K562 (cell line): ENCODE measurements around the gene SFT2D2. TPM values are rescaled to one million over a fixed set of nuclear protein-coding genes. Genes with fewer than 3 reads are reported as not detected.

Source experiments
- EP400 ChIP-seq: fragments of 450-650 bp; IDR thresholded peaks from 2 replicates; pipeline ENCODE4 v1.6.1; 2017; ENCODE audit warnings: antibody characterized with exemption, mild to moderate bottlenecking, moderate library complexity
- GABPA ChIP-seq: fragments of 200-800 bp; sonication (Bioruptor generic); conservative IDR thresholded peaks from 2 replicates; pipeline ENCODE4 v1.6.1; 2016; ENCODE audit warnings: low read depth, missing genetic modification characterization, missing compliant biosample characterization
- GABPB2 ChIP-seq: fragments of 250-450 bp; sonication (Bioruptor Pico); conservative IDR thresholded peaks from 2 replicates; pipeline ENCODE4 v1.5.1; 2021; ENCODE audit warnings: mild to moderate bottlenecking
- GATA2 ChIP-seq: sonication (generic); formaldehyde crosslinking; IDR thresholded peaks from 2 replicates; pipeline ENCODE4 v1.4.0; 2020; ENCODE audit warnings: mild to moderate bottlenecking, missing genetic modification reagents
- GTF2A2 ChIP-seq: IDR thresholded peaks from 2 replicates; pipeline ENCODE4 v1.6.1; 2016; ENCODE audit warnings: mild to moderate bottlenecking, missing genetic modification characterization, missing compliant biosample characterization
- HDAC6 ChIP-seq: IDR thresholded peaks from 2 replicates; pipeline ENCODE4 v1.6.1; 2012; ENCODE audit warnings: low read depth, mild to moderate bottlenecking, control low read depth, inconsistent platforms, low read length, moderate library complexity
- IRF2 ChIP-seq: sonication (generic); formaldehyde crosslinking; IDR thresholded peaks from 2 replicates; pipeline ENCODE4 v1.8.1; 2022; ENCODE audit warnings: mild to moderate bottlenecking, missing genetic modification reagents
- LEF1 ChIP-seq: fragments of 450-650 bp; IDR thresholded peaks from 2 replicates; pipeline ENCODE4 v1.6.1; 2016; ENCODE audit warnings: mild to moderate bottlenecking
- MEF2A ChIP-seq: IDR thresholded peaks from 2 replicates; pipeline ENCODE4 v1.6.1; 2011; ENCODE audit warnings: low read depth, mild to moderate bottlenecking, low read length, moderate library complexity; ENCODE audit not compliant: control insufficient read depth
- MEIS2 ChIP-seq: fragments of 450-650 bp; IDR thresholded peaks from 2 replicates; pipeline ENCODE4 v1.6.1; 2014; ENCODE audit warnings: mild to moderate bottlenecking; ENCODE audit not compliant: partially characterized antibody
- MIER1 ChIP-seq: fragments of 450-650 bp; IDR thresholded peaks from 2 replicates; pipeline ENCODE4 v1.6.1; 2016; ENCODE audit warnings: antibody characterized with exemption, mild to moderate bottlenecking, low read depth
- NRF1 ChIP-seq, 2 experiments: fragments of 450-650 bp; IDR thresholded peaks in 1 of 2; conservative IDR thresholded peaks in 1 of 2; 2 replicates each; pipeline ENCODE4 v1.6.1; 2014; ENCODE audit warnings: mild to moderate bottlenecking in 2 of 2
- PHF21A ChIP-seq: fragments of 450-650 bp; IDR thresholded peaks from 2 replicates; pipeline ENCODE4 v1.6.1; 2017; ENCODE audit warnings: low read depth, borderline replicate concordance
- POLR3A ChIP-seq: IDR thresholded peaks from 2 replicates; pipeline ENCODE4 v1.6.1; 2011; ENCODE audit warnings: borderline replicate concordance, mild to moderate bottlenecking, moderate library complexity; ENCODE audit not compliant: insufficient read length, insufficient read depth; ENCODE audit errors: extremely low read depth
- RFX7 ChIP-seq: fragments of 250-450 bp; sonication (Bioruptor Pico); IDR thresholded peaks from 2 replicates; pipeline ENCODE4 v1.5.1; 2021; ENCODE audit warnings: mild to moderate bottlenecking
- SETDB1 ChIP-seq: IDR thresholded peaks from one replicate; pipeline ENCODE4 v1.6.1; 2012; ENCODE audit warnings: low read length, control low read depth, inconsistent platforms
- SIN3B ChIP-seq: fragments of 450-650 bp; IDR thresholded peaks from 2 replicates; pipeline ENCODE4 v1.6.1; 2017; ENCODE audit warnings: low read depth, mild to moderate bottlenecking, moderate library complexity
- SMAD4 ChIP-seq: fragments of 250-450 bp; sonication (Bioruptor Pico); conservative IDR thresholded peaks from 2 replicates; pipeline ENCODE4 v1.8.0; 2021; ENCODE audit warnings: inconsistent platforms, mild to moderate bottlenecking, moderate library complexity
- SMARCB1 ChIP-seq: IDR thresholded peaks from 2 replicates; pipeline ENCODE4 v1.6.1; 2011; ENCODE audit warnings: improper control_type of control experiment, low read depth; ENCODE audit not compliant: insufficient read length
- ZC3H4 ChIP-seq: sonication (generic); formaldehyde crosslinking; IDR thresholded peaks from 2 replicates; pipeline ENCODE4 v1.9.0; 2021; ENCODE audit warnings: missing genetic modification reagents, borderline replicate concordance
- ZFP1 ChIP-seq: fragments of 450-650 bp; formaldehyde crosslinking; IDR thresholded peaks from 2 replicates; pipeline ENCODE4 v1.4.0; 2020; ENCODE audit warnings: mild to moderate bottlenecking, mixed read lengths
- ZNF140 ChIP-seq: fragments of 250-450 bp; sonication (Bioruptor Pico); IDR thresholded peaks from 2 replicates; pipeline ENCODE4 v1.8.0; 2021; ENCODE audit warnings: moderate library complexity, mild to moderate bottlenecking, inconsistent platforms
- ZNF175 ChIP-seq: fragments of 200-800 bp; sonication (Bioruptor generic); IDR thresholded peaks from 2 replicates; pipeline ENCODE4 v1.6.1; 2016; ENCODE audit warnings: low read depth, mild to moderate bottlenecking, missing genetic modification characterization, missing compliant biosample characterization
- ZNF23 ChIP-seq: fragments of 250-450 bp; sonication (Bioruptor Pico); IDR thresholded peaks from 2 replicates; pipeline ENCODE4 v1.4.0; 2020; ENCODE audit warnings: mild to moderate bottlenecking
- ZNF436 ChIP-seq: fragments of 250-450, 450-650 bp; sonication (Bioruptor Pico); formaldehyde crosslinking; IDR thresholded peaks from 2 replicates; pipeline ENCODE4 v1.7.0; 2020; ENCODE audit warnings: mild to moderate bottlenecking
- ZNF445 ChIP-seq: fragments of 250-450 bp; sonication (Bioruptor Pico); IDR thresholded peaks from 2 replicates; pipeline ENCODE4 v1.4.0; 2020; ENCODE audit warnings: low read depth, mild to moderate bottlenecking, moderate library complexity
- ZNF561 ChIP-seq: fragments of 450-650 bp; formaldehyde crosslinking; conservative IDR thresholded peaks from 2 replicates; pipeline ENCODE4 v1.4.0; 2020; ENCODE audit warnings: mild to moderate bottlenecking, moderate library complexity
- ZNF584 ChIP-seq: fragments of 200-800 bp; sonication (Bioruptor generic); IDR thresholded peaks from 2 replicates; pipeline ENCODE4 v1.6.1; 2016; ENCODE audit warnings: low read depth, mild to moderate bottlenecking, missing genetic modification characterization, missing compliant biosample characterization
- polyA plus RNA-seq, 8 experiments: library from polyadenylated mRNA; depleted of rRNA in 4 of 8; stranded (reverse) in 5 of 8; unstranded in 3 of 8; fragments of >200 nt; fragmentation: Nextera tagmentation in 2 of 8; fragmentation: Illumina TruSeq in 1 of 8; extraction: Ambion mirVana in 2 of 8; extraction: Trizol in 1 of 8; gene quantifications; 2 replicates each; pipeline versions ENCODE4 v1.2.1 to v1.2.3, GENCODE V29; 2011 to 2014; ENCODE audit warnings: inconsistent platforms in 1 of 8, missing spikeins in 1 of 8
- total RNA-seq, 7 experiments: library from RNA; depleted of rRNA in 6 of 7; stranded (reverse); fragments of >200 nt in 6 of 7; fragmentation: Illumina TruSeq in 2 of 7; extraction: Trizol in 2 of 7; gene quantifications; 2 replicates each; pipeline versions ENCODE4 v1.2.1 to v1.2.3, GENCODE V29; 2011 to 2021; ENCODE audit warnings: low replicate concordance in 1 of 7
- TF ChIP-seq, protein P1 (sequence below): fragments of 450-650 bp; IDR thresholded peaks from 2 replicates; pipeline ENCODE4 v1.6.1; 2016; ENCODE audit warnings: missing biosample characterization, missing genetic modification characterization
- TF ChIP-seq, protein P2 (sequence below): IDR thresholded peaks from 3 replicates; pipeline ENCODE4 v1.6.1; 2011; ENCODE audit warnings: borderline replicate concordance, mild to moderate bottlenecking; ENCODE audit not compliant: insufficient read length, insufficient read depth

Gene SFT2D2
- total and polyA plus RNA-seq, 9 of the 15 experiments (the other 6 are each of a cell fraction or from before 2014, with no cell fraction given) = 3.4 to 50.1 (median 21.6) TPM

DNA sequence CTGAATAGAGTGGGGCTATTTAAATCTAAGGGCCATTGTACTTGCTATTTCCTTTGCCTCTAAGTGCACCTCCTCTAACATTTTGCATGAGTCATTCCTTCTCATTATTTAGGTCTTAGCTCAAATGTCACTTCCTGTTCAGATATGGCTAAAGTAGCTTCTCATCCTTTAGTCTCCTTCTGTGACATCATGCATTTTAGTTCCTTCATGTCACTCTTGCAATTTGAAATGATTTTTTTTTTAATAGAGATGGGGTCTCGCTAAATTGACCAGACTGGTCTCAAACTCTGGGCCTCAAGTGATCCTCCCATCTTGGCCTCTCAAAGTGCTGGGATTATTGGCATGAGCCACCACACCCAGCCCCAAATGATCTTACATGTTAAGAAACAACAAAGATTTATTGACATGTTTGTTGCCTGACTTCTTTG lies 61.4 kb downstream of the SFT2D2 start (continued):
- no peak for TF ChIP-seq ZNF140 (CRISPR knock-in tag)
- peak; percentile 76 for TF ChIP-seq ZNF175 (CRISPR knock-in tag)
- no peak for TF ChIP-seq ZNF436 (CRISPR knock-in tag)
- peak; percentile 88 for TF ChIP-seq GABPA (tag)
- no peak for TF ChIP-seq GABPB2 (CRISPR knock-in tag)
- TF ChIP-seq LEF1 = peak; percentile 68; the same call in 1 of the 2 replicates
- no peak for TF ChIP-seq SMAD4 (CRISPR knock-in tag)
- no peak for TF ChIP-seq ZNF445 (CRISPR knock-in tag)
- peak; percentile 58; the same call in 1 of the 2 replicates for TF ChIP-seq ZNF584 (CRISPR knock-in tag)
- TF ChIP-seq HDAC6 = no peak
- no peak for TF ChIP-seq SETDB1
- TF ChIP-seq MEF2A = no peak
- TF ChIP-seq GATA2 = no peak
- TF ChIP-seq SIN3B = no peak
- no peak for TF ChIP-seq PHF21A
- TF ChIP-seq, protein P1, sequence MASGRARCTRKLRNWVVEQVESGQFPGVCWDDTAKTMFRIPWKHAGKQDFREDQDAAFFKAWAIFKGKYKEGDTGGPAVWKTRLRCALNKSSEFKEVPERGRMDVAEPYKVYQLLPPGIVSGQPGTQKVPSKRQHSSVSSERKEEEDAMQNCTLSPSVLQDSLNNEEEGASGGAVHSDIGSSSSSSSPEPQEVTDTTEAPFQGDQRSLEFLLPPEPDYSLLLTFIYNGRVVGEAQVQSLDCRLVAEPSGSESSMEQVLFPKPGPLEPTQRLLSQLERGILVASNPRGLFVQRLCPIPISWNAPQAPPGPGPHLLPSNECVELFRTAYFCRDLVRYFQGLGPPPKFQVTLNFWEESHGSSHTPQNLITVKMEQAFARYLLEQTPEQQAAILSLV = no peak
- peak; percentile 76 for TF ChIP-seq MEIS2
- TF ChIP-seq SMARCB1 = no peak
- no peak for TF ChIP-seq ZNF561 (CRISPR knock-in tag)
- no peak for TF ChIP-seq IRF2 (CRISPR knock-in tag)
- peak; percentile 26 for TF ChIP-seq EP400
- no peak for TF ChIP-seq ZC3H4 (CRISPR knock-in tag)
- TF ChIP-seq, protein P2, sequence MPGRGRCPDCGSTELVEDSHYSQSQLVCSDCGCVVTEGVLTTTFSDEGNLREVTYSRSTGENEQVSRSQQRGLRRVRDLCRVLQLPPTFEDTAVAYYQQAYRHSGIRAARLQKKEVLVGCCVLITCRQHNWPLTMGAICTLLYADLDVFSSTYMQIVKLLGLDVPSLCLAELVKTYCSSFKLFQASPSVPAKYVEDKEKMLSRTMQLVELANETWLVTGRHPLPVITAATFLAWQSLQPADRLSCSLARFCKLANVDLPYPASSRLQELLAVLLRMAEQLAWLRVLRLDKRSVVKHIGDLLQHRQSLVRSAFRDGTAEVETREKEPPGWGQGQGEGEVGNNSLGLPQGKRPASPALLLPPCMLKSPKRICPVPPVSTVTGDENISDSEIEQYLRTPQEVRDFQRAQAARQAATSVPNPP = no peak
- TF ChIP-seq NRF1 (conservative IDR thresholded peaks at IDR 0.05 in 1 of 2, IDR thresholded peaks at IDR 0.05 in 1 of 2) = no peak
- no peak for TF ChIP-seq POLR3A
- no peak for TF ChIP-seq RFX7 (CRISPR knock-in tag)
- TF ChIP-seq GTF2A2 (tag) = no peak
- no peak for TF ChIP-seq ZNF23 (CRISPR knock-in tag)
- TF ChIP-seq MIER1 = no peak
- TF ChIP-seq ZFP1 (CRISPR knock-in tag) = no peak
